Mesodermal cell (in vitro differentiated cells): ENCODE measurements around the gene CRYGN.

Source experiments
- H3K27ac ChIP-seq: 2 replicates; pipeline ENCODE4 v1.7.0; 2013; ENCODE audit warnings: mild to moderate bottlenecking, low read depth, low read length, moderate library complexity; ENCODE audit not compliant: severe bottlenecking
- H3K36me3 ChIP-seq: 2 replicates; pipeline ENCODE4 v1.7.1; 2013; ENCODE audit warnings: mild to moderate bottlenecking, low read length, moderate library complexity; ENCODE audit not compliant: control insufficient read depth, insufficient read depth
- H3K4me1 ChIP-seq: one replicate; pipeline ENCODE4 v1.7.1; 2013; ENCODE audit warnings: mild to moderate bottlenecking, low read length; ENCODE audit not compliant: insufficient read depth, control insufficient read depth, poor library complexity, severe bottlenecking
- H3K4me3 ChIP-seq: 2 replicates; pipeline ENCODE4 v1.7.0; 2013; ENCODE audit warnings: low read length, control low read depth, mild to moderate bottlenecking; ENCODE audit not compliant: insufficient read depth, poor library complexity, severe bottlenecking; ENCODE audit errors: extremely low read depth
- H3K9me3 ChIP-seq: 2 replicates; pipeline ENCODE4 v1.7.1; 2013; ENCODE audit warnings: mild to moderate bottlenecking, low read length, moderate library complexity; ENCODE audit not compliant: control insufficient read depth
- WGBS, 2 experiments: methylation state at CpG; one replicate each; pipeline ENCODE4 v1.1.5; 2013; ENCODE audit warnings: missing lambda C conversion rate in 2 of 2; ENCODE audit not compliant: insufficient coverage in 2 of 2; 5-methylcytosine and 5-hydroxymethylcytosine counted together

The CRYGN gene

GRCh38 chr7:151437159-151437553 is 2.8 kb downstream of the CRYGN start:
- Histone ChIP-seq H3K36me3 (no peaks in the 10 kb centered on the region), H3K9me3 (peaks cover 4% of the 10 kb centered on the region), H3K4me1 (peaks cover 33% of the 10 kb centered on the region), H3K27ac (no peak overlapping the region), H3K4me3 (no peak overlapping the region)
- 91 to 97% methylated on average over 13 of the region's 13 CpGs for whole genome bisulfite sequencing, 2 experiments

DNA sequence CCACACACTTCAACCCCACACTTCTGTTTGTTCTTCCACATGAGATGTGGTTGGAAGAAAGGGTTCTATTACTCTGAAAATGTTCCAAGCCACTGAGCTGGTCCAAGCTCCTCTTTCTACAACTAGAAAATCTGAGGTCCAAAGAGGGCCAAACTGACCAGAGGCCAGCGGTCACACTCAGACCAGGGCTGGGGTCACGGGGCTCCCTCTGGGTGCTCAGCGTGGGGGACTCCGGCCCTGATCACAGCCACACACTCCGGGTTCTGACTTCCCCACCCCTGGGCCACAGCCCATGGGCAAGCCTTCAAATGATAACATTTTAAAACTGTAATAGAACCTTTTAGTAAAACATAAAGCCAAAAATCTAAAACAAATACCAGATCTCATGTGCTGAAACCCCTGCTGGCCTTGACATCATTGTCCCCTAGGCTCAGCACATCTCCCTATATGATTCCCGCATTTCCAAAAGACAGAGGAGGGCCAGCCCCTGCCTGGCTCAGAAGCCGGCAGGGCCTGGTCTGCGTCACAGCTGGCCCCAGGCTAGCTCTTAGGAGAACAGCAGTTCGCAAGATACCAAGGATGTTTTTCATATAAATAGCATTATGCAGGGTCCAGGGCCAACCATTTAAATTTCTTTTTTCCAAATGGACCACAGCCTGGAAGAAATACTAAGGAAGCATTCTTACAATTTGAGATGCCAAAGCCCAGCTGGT is 3.3 kb downstream of the CRYGN start:
- H3K9me3 ChIP-seq = peaks cover 4% of the 10 kb centered on the region

DNA sequence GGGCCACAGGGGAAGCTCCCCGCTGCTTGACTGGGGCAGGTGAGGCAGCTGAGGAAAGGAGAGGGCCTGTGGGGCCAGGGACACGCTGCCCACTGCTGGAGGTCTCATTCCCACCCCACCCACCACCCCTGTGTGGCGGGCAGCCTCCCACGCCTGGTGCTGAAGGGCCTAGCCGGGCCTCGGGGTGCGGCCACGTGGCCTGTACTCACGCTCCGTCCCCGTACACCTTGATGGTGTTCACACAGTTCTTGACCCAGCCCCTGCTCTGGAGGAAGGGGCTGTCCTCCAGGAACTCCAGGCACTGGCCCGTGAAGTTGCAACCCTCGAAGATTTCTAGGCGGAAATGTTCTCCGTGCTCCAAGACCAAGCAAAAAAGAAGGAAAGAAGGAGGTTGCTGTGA is 4.0 kb downstream of the CRYGN start:
- Histone ChIP-seq H3K36me3 (no peaks in the 10 kb centered on the region), H3K4me1 (peaks cover 26% of the 10 kb centered on the region), H3K4me3 (no peak overlapping the region), H3K9me3 (peaks cover 4% of the 10 kb centered on the region), H3K27ac (no peak overlapping the region)
- WGBS, 2 experiments = 94 to 95% methylated on average over 9 to 13 of the region's 15 CpGs

More for the DNA sequence above, 3.3 kb downstream of the CRYGN start:
- whole genome bisulfite sequencing, 2 experiments = 74 to 84% methylated on average over 8 to 9 of the region's 9 CpGs
- peak overlapping the region; percentile 29 for H3K27ac ChIP-seq
- H3K36me3 ChIP-seq = no peaks in the 10 kb centered on the region
- H3K4me1 ChIP-seq = peaks cover 33% of the 10 kb centered on the region
- no peak overlapping the region for H3K4me3 ChIP-seq

DNA sequence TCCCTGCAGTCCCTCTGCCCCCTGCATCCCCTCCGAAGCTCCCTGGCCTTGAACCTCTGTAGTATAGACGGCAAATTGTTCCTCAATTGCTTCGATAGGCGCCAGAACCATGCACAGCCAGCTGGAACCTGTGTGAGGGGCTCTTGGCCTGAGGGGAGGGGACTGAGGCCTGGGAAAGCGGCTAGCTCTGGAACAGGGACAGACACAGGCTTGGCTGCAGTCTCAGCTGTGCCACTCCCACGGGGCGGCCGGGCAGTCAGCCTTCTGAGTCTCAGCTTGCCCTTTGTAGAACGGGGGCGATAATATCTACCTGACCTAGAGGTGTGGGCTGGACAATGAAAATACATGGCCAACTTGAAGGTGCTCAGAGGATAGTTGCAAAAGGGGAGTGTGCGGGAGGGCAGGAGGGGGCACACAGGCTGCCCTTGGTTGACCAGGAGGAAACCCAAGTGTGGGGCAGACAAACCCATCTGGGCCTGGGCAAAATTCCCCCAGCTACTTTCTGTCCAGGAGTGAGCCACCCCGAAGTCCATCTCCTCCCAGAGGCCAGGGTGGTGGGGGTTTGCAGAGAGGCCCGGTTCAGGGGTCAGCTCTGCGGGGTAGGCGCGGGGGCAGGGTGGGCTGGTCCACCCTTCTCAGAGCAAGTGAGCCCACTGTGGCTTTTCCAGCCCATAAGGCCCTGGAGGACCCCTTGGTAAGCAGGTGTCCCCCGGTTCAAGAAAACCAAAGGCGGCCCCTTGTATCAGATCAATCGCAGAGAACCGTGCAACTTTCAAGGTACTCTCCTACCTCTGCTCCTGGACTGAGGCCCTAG is 4.6 kb downstream of the CRYGN start:
- H3K9me3 ChIP-seq = peaks cover 4% of the 10 kb centered on the region
- WGBS, 2 experiments = 92 to 98% methylated on average over 12 to 17 of the region's 20 CpGs
- H3K27ac ChIP-seq = no peak overlapping the region
- H3K4me1 ChIP-seq = peaks cover 20% of the 10 kb centered on the region
- H3K36me3 ChIP-seq = no peaks in the 10 kb centered on the region
- H3K4me3 ChIP-seq = no peak overlapping the region

DNA sequence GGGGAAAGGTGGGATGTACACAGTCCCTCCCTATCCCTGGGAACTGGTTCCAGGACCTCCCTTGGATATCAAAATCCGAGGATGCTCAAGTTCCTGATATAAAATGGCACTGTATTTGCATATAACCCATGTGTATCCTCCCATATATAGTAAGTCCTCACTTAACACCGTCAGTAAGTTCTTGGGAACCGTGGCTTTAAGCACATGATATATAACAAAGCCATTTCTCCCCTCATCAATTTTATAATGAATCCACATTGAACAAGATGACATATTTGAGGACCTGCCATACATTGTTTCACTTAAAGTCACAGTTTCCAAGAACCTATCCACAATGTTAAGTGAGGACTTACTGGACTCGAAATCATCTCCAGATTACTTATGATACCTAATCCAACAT is 5.4 kb downstream of the CRYGN start:
- H3K27ac ChIP-seq = no peak overlapping the region
- H3K4me3 ChIP-seq = no peak overlapping the region
- no peaks in the 10 kb centered on the region for H3K36me3 ChIP-seq
- H3K4me1 ChIP-seq = peaks cover 20% of the 10 kb centered on the region
- WGBS, 2 experiments = 88 to 100% methylated on average over 3 of the region's 4 CpGs
- peaks cover 4% of the 10 kb centered on the region for H3K9me3 ChIP-seq

DNA sequence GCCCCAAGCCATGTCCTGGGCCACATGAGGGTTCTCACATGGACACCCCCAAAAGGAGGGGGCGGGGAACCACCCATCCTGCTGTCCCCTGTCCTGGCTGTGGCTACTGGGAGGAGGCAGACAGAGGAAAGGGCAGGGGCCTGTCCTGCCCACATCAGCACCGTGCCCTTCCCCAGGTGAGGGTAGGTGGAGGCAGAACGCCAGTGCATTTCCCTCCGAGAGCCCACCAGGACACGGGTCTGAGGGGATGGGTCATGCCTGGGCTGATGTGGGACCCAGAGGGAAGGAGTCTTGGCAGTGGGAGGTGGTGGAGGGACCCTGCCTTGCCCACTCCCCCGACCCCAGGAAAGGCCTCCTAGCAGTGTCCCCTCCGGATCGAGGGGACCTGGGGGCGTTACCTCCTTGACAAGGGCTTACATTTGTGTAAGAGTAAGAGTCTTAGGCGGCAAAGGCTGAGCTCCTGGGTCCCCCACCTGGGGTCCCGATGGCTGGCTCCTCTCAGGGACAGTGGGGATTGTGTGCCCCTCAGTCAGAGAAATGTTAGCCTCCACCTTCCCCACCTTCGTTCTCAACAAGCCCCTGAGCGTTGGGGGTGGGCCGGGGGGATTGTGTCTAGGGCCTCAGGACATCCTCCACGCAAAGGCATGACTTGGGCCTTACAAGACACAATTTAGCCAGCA is 6.1 kb downstream of the CRYGN start:
- H3K27ac ChIP-seq = no peak overlapping the region
- H3K4me1 ChIP-seq = peaks cover 24% of the 10 kb centered on the region
- 93 to 95% methylated on average over 11 to 14 of the region's 15 CpGs for WGBS, 2 experiments
- H3K9me3 ChIP-seq = peaks cover under 1% of the 10 kb centered on the region
- no peak overlapping the region for H3K4me3 ChIP-seq
- H3K36me3 ChIP-seq = no peaks in the 10 kb centered on the region

DNA sequence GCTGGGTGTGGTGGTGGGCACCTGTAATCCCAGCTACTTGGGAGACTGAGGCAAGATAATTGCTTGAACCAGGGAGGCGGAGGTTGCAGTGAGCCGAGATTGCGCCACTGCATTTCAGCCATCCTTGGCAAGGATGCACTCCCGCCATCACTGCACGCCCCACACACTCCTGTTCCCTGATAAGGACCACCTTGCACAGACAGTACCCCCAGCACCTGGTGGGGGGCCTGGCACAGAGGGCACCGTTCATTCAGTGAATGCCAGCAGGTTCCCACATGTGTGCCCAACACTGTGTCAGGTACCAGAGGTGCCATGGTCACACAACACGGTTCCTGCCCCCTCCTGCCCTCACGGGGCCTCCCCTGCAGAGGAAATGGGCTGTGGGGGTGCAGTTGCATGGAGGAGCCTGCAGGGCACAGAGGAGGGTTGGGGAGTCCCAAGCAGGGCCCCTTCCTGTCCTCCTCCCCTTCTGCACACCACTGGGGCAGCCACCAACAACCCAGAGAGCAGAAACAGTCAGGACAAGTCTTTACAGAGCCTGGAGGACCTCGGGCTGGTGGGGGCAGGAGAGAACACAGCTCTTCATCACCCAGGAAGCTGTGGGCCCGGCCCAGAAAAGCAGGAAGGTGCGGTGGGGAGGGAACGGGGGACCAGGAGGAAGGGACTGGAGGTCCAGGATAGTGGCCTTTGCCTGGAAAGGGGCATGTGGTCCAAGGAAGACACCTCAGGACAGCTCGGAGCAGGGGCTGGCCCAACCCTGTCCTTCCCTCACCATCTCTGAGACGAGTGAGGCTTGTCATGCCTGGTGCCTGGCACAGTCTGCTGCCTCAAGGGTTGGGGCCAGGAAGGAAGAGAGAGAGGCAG is 7.1 kb downstream of the CRYGN start:
- WGBS, 2 experiments = 87 to 95% methylated on average over 10 to 11 of the region's 14 CpGs
- Histone ChIP-seq H3K4me3 (no peak overlapping the region), H3K9me3 (no peaks in the 10 kb centered on the region), H3K4me1 (peaks cover 31% of the 10 kb centered on the region), H3K27ac (no peak overlapping the region), H3K36me3 (no peaks in the 10 kb centered on the region)

- Histone ChIP-seq H3K4me3 (no peak overlapping the region), H3K4me1 (peaks cover 41% of the 10 kb centered on the region), H3K36me3 (no peaks in the 10 kb centered on the region), H3K9me3 (no peaks in the 10 kb centered on the region), H3K27ac (no peak overlapping the region)
- 93 to 96% methylated on average over 19 to 25 of the region's 25 CpGs for WGBS, 2 experiments
Observed at GRCh38 chr7:151431768-151432311, 8.1 kb downstream of the CRYGN start.

DNA sequence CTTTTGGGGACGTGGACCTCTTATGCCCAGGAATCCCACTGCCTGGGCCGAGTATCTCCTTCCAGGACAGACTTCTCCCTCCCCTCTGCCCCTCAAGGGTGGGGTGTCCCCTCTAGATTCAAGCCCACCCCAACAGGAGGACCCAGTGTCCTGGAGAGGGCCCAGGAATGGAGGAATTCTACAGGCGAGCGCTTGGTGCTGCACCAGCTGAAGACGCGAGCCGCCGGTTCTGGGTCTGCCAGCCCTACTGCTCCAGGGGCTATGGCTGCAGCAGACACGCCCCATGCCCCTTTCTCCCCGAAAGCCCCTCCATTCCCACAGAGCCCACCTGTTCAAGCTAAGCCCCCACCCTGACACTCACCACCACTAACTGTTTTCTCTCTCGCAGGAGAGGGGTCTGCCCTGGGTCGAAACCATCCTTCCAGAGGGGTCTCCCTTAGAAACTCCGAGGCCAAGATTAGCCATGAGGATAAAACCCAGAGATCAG is 8.6 kb downstream of the CRYGN start:
- 89 to 100% methylated on average over 2 to 7 of the region's 13 CpGs for WGBS, 2 experiments
- Histone ChIP-seq H3K4me1 (peaks cover 41% of the 10 kb centered on the region), H3K4me3 (no peak overlapping the region), H3K9me3 (no peaks in the 10 kb centered on the region), H3K27ac (no peak overlapping the region), H3K36me3 (no peaks in the 10 kb centered on the region)
